Endodermal cell (in vitro differentiated cells): Measurements from ENCODE around the gene VSTM2A. TPM values are rescaled to one million over a fixed set of nuclear protein-coding genes. Genes with fewer than 3 reads are reported as not detected.
A peak's percentile ranks its signal among the peaks of the same experiment; 100 is the strongest.

Experiments used
- DNase-seq: peaks from one replicate; pipeline ENCODE4 v3.0.0-alpha.2; 2017
- H3K27ac ChIP-seq: 2 replicates; pipeline ENCODE4 v1.5.1; 2013; ENCODE audit warnings: mild to moderate bottlenecking, low read depth, low read length, moderate library complexity
- H3K27me3 ChIP-seq: 2 replicates; pipeline ENCODE4 v1.6.1; 2013; ENCODE audit warnings: mild to moderate bottlenecking, low read length, moderate library complexity; ENCODE audit not compliant: insufficient read depth, control insufficient read depth, poor library complexity, severe bottlenecking
- H3K36me3 ChIP-seq: 2 replicates; pipeline ENCODE4 v1.7.0; 2013; ENCODE audit warnings: mild to moderate bottlenecking, low read length, moderate library complexity; ENCODE audit not compliant: control insufficient read depth, insufficient read depth
- H3K4me1 ChIP-seq: one replicate; pipeline ENCODE4 v1.7.0; 2013; ENCODE audit warnings: low read length; ENCODE audit not compliant: control insufficient read depth, insufficient read depth
- H3K4me3 ChIP-seq: 2 replicates; pipeline ENCODE4 v1.5.1; 2013; ENCODE audit warnings: mild to moderate bottlenecking, low read length, moderate library complexity
- H3K9ac ChIP-seq: 2 replicates; pipeline ENCODE4 v1.6.1; 2013; ENCODE audit warnings: mild to moderate bottlenecking, low read length, moderate library complexity; ENCODE audit not compliant: poor library complexity, severe bottlenecking; ENCODE audit errors: extremely low read depth
- H3K9me3 ChIP-seq: 2 replicates; pipeline ENCODE4 v1.6.1; 2013; ENCODE audit warnings: mild to moderate bottlenecking, low read length, moderate library complexity; ENCODE audit not compliant: control insufficient read depth
- H3K27ac Mint-ChIP-seq: 2 replicates; pipeline ENCODE4 v1.8.0; 2020; ENCODE audit warnings: mixed read lengths
- H3K27me3 Mint-ChIP-seq: 2 replicates; pipeline ENCODE4 v1.8.0; 2021; ENCODE audit warnings: mild to moderate bottlenecking, mixed read lengths; ENCODE audit not compliant: insufficient read depth
- H3K36me3 Mint-ChIP-seq: 2 replicates; pipeline ENCODE4 v1.8.0; 2020; ENCODE audit warnings: low read depth, mixed read lengths
- H3K4me1 Mint-ChIP-seq: 2 replicates; pipeline ENCODE4 v1.8.0; 2020; ENCODE audit warnings: mixed read lengths
- H3K4me3 Mint-ChIP-seq: 2 replicates; pipeline ENCODE4 v1.8.0; 2020; ENCODE audit warnings: mild to moderate bottlenecking, moderate library complexity, mixed read lengths
- H3K9me3 Mint-ChIP-seq: 2 replicates; pipeline ENCODE4 v1.8.0; 2020; ENCODE audit warnings: mild to moderate bottlenecking, mixed read lengths
- CTCF ChIP-seq: fragments of 200-600 bp; sonication (generic); conservative IDR thresholded peaks from 2 replicates; pipeline ENCODE4 v1.5.0; 2021; ENCODE audit warnings: antibody characterized with exemption, mild to moderate bottlenecking
- WGBS, 2 experiments: methylation state at CpG; one replicate each; pipeline versions ENCODE4 v1.1.5 to v1.1.7; 2013; ENCODE audit warnings: missing lambda C conversion rate in 2 of 2, mixed read lengths in 1 of 2; ENCODE audit not compliant: insufficient coverage in 1 of 2, insufficient read length in 1 of 2; 5-methylcytosine and 5-hydroxymethylcytosine counted together
- total RNA-seq, 2 donors: library from RNA; stranded (reverse); fragmentation: NEBNext Ultra II Directional in 1 of 2; extraction: Animal tissue kit (Norgen Biotek cat#: 25700) in 1 of 2; gene quantifications; 2 replicates in 1 of 2; 3 replicates in 1 of 2; pipeline ENCODE4 v1.2.1, GENCODE V29; 2021

The VSTM2A gene
- total RNA-seq, 2 donors from 2014 or later: 0.24 TPM; not detected in 1

GRCh38 chr7:54563329-54563916, 21.2 kb downstream of the VSTM2A start:
- no peaks in the 10 kb centered on the region for H3K4me1 ChIP-seq
- Mint-ChIP-seq H3K4me1 (peaks cover 2% of the 10 kb centered on the region), H3K36me3 (no peaks in the 10 kb centered on the region), H3K9me3 (no peaks in the 10 kb centered on the region), H3K4me3 (no peak overlapping the region), H3K27me3 (no peaks in the 10 kb centered on the region), H3K27ac (no peak overlapping the region)
- H3K9ac ChIP-seq: no peak overlapping the region
- H3K27ac ChIP-seq: no peak overlapping the region
- H3K36me3 ChIP-seq: no peaks in the 10 kb centered on the region
- DNase-seq: no peak
- no peaks in the 10 kb centered on the region for H3K9me3 ChIP-seq
- no peak overlapping the region for H3K4me3 ChIP-seq
- WGBS, 2 experiments: 89 to 91% methylated on average over 3 to 5 of the region's 5 CpGs
- peak; percentile 26 for TF ChIP-seq CTCF
- no peaks in the 10 kb centered on the region for H3K27me3 ChIP-seq

- H3K9ac ChIP-seq: no peak overlapping the region
- Mint-ChIP-seq H3K4me1 (peaks cover 12% of the 10 kb centered on the region), H3K36me3 (no peaks in the 10 kb centered on the region), H3K27ac (no peak overlapping the region), H3K4me3 (no peak overlapping the region), H3K9me3 (no peaks in the 10 kb centered on the region), H3K27me3 (no peaks in the 10 kb centered on the region)
- TF ChIP-seq CTCF: no peak
- no peaks in the 10 kb centered on the region for H3K36me3 ChIP-seq
- no peaks in the 10 kb centered on the region for H3K27me3 ChIP-seq
- H3K9me3 ChIP-seq: no peaks in the 10 kb centered on the region
- H3K27ac ChIP-seq: no peak overlapping the region
- no peak overlapping the region for H3K4me3 ChIP-seq
- WGBS, 2 experiments: 92 to 100% methylated on average over 2 to 7 of the region's 7 CpGs
- H3K4me1 ChIP-seq: no peaks in the 10 kb centered on the region
- no peak for DNase-seq
Measured at GRCh38 chr7:54565432-54565831, 23.3 kb downstream of the VSTM2A start.

GRCh38 chr7:54581511-54581910, 39.3 kb downstream of the VSTM2A start:
- H3K4me3 Mint-ChIP-seq: no peak overlapping the region
- Histone ChIP-seq H3K9me3 (no peaks in the 10 kb centered on the region), H3K4me3 (no peak overlapping the region), H3K27me3 (no peaks in the 10 kb centered on the region), H3K4me1 (no peaks in the 10 kb centered on the region), H3K27ac (no peak overlapping the region), H3K9ac (no peak overlapping the region), H3K36me3 (no peaks in the 10 kb centered on the region)
- no peaks in the 10 kb centered on the region for H3K36me3 Mint-ChIP-seq
- H3K4me1 Mint-ChIP-seq: no peaks in the 10 kb centered on the region
- H3K27ac Mint-ChIP-seq: no peak overlapping the region
- H3K9me3 Mint-ChIP-seq: no peaks in the 10 kb centered on the region
- no peak for TF ChIP-seq CTCF
- no peak for DNase-seq
- WGBS, 2 experiments: 70 to 94% methylated on average over 2 of the region's 2 CpGs
- no peaks in the 10 kb centered on the region for H3K27me3 Mint-ChIP-seq
